Neural progenitor cell (in vitro differentiated cells): ENCODE measurements around the gene TAF11. TPM values are rescaled to one million over a fixed set of nuclear protein-coding genes. Genes with fewer than 3 reads are reported as not detected.

Source experiments
- DNase-seq: peaks from one replicate; pipeline ENCODE4 v3.0.0-alpha.2; 2016; ENCODE audit warnings: low spot score
- H2AFZ ChIP-seq: fragments of 200-600 bp; sonication (generic); replicated peaks from 2 replicates; pipeline ENCODE4 v1.6.1; 2016; ENCODE audit warnings: antibody characterized with exemption
- H3F3A ChIP-seq: fragments of 200-600 bp; sonication (generic); 2 replicates; pipeline ENCODE4 v1.6.1; 2016; ENCODE audit warnings: antibody characterized with exemption, low read depth
- H3K27ac ChIP-seq: fragments of 200-600 bp; sonication (generic); 2 replicates; pipeline ENCODE4 v1.5.1; 2016; ENCODE audit warnings: mild to moderate bottlenecking
- H3K27me3 ChIP-seq: fragments of 200-600 bp; sonication (generic); 2 replicates; pipeline ENCODE4 v1.6.1; 2016; ENCODE audit warnings: mild to moderate bottlenecking, moderate library complexity
- H3K36me3 ChIP-seq: fragments of 200-600 bp; sonication (generic); 2 replicates; pipeline ENCODE4 v1.5.1; 2016
- H3K4me1 ChIP-seq: fragments of 200-600 bp; sonication (generic); 2 replicates; pipeline ENCODE4 v1.6.1; 2016; ENCODE audit warnings: mixed run types
- H3K4me2 ChIP-seq: fragments of 200-600 bp; sonication (generic); 2 replicates; pipeline ENCODE4 v1.6.1; 2016
- H3K4me3 ChIP-seq: fragments of 200-600 bp; sonication (generic); 2 replicates; pipeline ENCODE4 v1.5.1; 2016
- H3K79me2 ChIP-seq: fragments of 200-600 bp; sonication (generic); 2 replicates; pipeline ENCODE4 v1.6.1; 2016; ENCODE audit warnings: low read depth
- H3K9ac ChIP-seq: fragments of 200-600 bp; sonication (generic); 2 replicates; pipeline ENCODE4 v1.6.1; 2016
- H3K9me3 ChIP-seq: fragments of 200-600 bp; sonication (generic); 2 replicates; pipeline ENCODE4 v1.5.1; 2016; ENCODE audit warnings: low read depth
- H4K20me1 ChIP-seq: fragments of 200-600 bp; sonication (generic); 2 replicates; pipeline ENCODE4 v1.6.1; 2016; ENCODE audit warnings: low read depth
- H3K27ac Mint-ChIP-seq: 3 replicates; pipeline ENCODE4 v1.8.0; 2021; ENCODE audit warnings: mixed read lengths
- H3K27me3 Mint-ChIP-seq: 2 replicates; pipeline ENCODE4 v1.8.0; 2022; ENCODE audit warnings: low read depth, mild to moderate bottlenecking, inconsistent platforms, moderate library complexity, mixed read lengths; ENCODE audit not compliant: insufficient read depth
- H3K36me3 Mint-ChIP-seq: 3 replicates; pipeline ENCODE4 v1.8.0; 2021; ENCODE audit warnings: mixed read lengths
- H3K4me1 Mint-ChIP-seq: 3 replicates; pipeline ENCODE4 v1.8.0; 2021; ENCODE audit warnings: mixed read lengths
- H3K4me3 Mint-ChIP-seq: 3 replicates; pipeline ENCODE4 v1.8.0; 2021; ENCODE audit warnings: mild to moderate bottlenecking, moderate library complexity, mixed read lengths
- H3K9me3 Mint-ChIP-seq: 3 replicates; pipeline ENCODE4 v1.8.0; 2020; ENCODE audit warnings: mixed read lengths
- CTCF ChIP-seq: fragments of 200-600 bp; sonication (generic); IDR thresholded peaks from 2 replicates; pipeline ENCODE4 v1.5.1; 2017; ENCODE audit warnings: antibody characterized with exemption, mild to moderate bottlenecking
- EZH2 ChIP-seq: fragments of 200-600 bp; sonication (generic); IDR thresholded peaks from 2 replicates; pipeline ENCODE4 v1.6.1; 2017; ENCODE audit warnings: antibody characterized with exemption, mild to moderate bottlenecking, moderate library complexity
- EZH2phosphoT487 ChIP-seq: fragments of 200-600 bp; sonication (generic); IDR thresholded peaks from 2 replicates; pipeline ENCODE4 v1.6.1; 2017; ENCODE audit warnings: antibody characterized with exemption
- total RNA-seq: library from RNA; depleted of rRNA; stranded (reverse); fragments of >200 nt; gene quantifications from 2 replicates; pipeline ENCODE4 v1.2.3, GENCODE V29; 2015; ENCODE audit warnings: low replicate concordance

TAF11 gene
- total RNA-seq, 1 donor from 2014 or later, result 75.0 TPM

GRCh38 chr6:34908194-34908593, 20.4 kb upstream of the TAF11 start:
- peaks cover 3% of the 10 kb centered on the region for H3K36me3 Mint-ChIP-seq
- no peak overlapping the region for H3K9ac ChIP-seq
- H3K27ac ChIP-seq, result no peak overlapping the region
- H3F3A ChIP-seq, result peaks cover 12% of the 10 kb centered on the region
- H3K9me3 ChIP-seq, result no peaks in the 10 kb centered on the region
- H3K4me1 Mint-ChIP-seq, result peaks cover 11% of the 10 kb centered on the region
- peaks cover 39% of the 10 kb centered on the region for H4K20me1 ChIP-seq
- no peaks in the 10 kb centered on the region for H3K36me3 ChIP-seq
- peaks cover 2% of the 10 kb centered on the region for H3K27me3 Mint-ChIP-seq
- DNase-seq, result no peak
- no peaks in the 10 kb centered on the region for H3K27me3 ChIP-seq
- H3K4me3 ChIP-seq, result no peak overlapping the region
- TF ChIP-seq EZH2 (no peak), CTCF (no peak), EZH2phosphoT487 (no peak)
- H3K79me2 ChIP-seq, result peaks cover 77% of the 10 kb centered on the region
- H3K9me3 Mint-ChIP-seq, result no peaks in the 10 kb centered on the region
- H2AFZ ChIP-seq, result no peak overlapping the region
- H3K4me3 Mint-ChIP-seq, result no peak overlapping the region
- H3K4me2 ChIP-seq, result no peak overlapping the region
- peaks cover 13% of the 10 kb centered on the region for H3K4me1 ChIP-seq
- no peak overlapping the region for H3K27ac Mint-ChIP-seq

- H4K20me1 ChIP-seq, result peaks cover 37% of the 10 kb centered on the region
- no peak overlapping the region for H3K4me3 ChIP-seq
- H3K36me3 ChIP-seq, result no peaks in the 10 kb centered on the region
- H3K9me3 ChIP-seq, result no peaks in the 10 kb centered on the region
- no peak overlapping the region for H3K27ac ChIP-seq
- Mint-ChIP-seq H3K9me3 (no peaks in the 10 kb centered on the region), H3K4me1 (peaks cover 11% of the 10 kb centered on the region), H3K36me3 (peaks cover 3% of the 10 kb centered on the region), H3K27me3 (peaks cover 2% of the 10 kb centered on the region), H3K4me3 (no peak overlapping the region), H3K27ac (no peak overlapping the region)
- H3K79me2 ChIP-seq, result peaks cover 67% of the 10 kb centered on the region
- peaks cover 11% of the 10 kb centered on the region for H3K4me1 ChIP-seq
- DNase-seq, result no peak
- H3K27me3 ChIP-seq, result no peaks in the 10 kb centered on the region
- H3K4me2 ChIP-seq, result no peak overlapping the region
- H3K9ac ChIP-seq, result no peak overlapping the region
- H3F3A ChIP-seq, result peaks cover 12% of the 10 kb centered on the region
- H2AFZ ChIP-seq, result no peak overlapping the region
- TF ChIP-seq EZH2phosphoT487 (no peak), CTCF (no peak), EZH2 (no peak)
Measured at GRCh38 chr6:34906826-34907225, 19.0 kb upstream of the TAF11 start.

DNA sequence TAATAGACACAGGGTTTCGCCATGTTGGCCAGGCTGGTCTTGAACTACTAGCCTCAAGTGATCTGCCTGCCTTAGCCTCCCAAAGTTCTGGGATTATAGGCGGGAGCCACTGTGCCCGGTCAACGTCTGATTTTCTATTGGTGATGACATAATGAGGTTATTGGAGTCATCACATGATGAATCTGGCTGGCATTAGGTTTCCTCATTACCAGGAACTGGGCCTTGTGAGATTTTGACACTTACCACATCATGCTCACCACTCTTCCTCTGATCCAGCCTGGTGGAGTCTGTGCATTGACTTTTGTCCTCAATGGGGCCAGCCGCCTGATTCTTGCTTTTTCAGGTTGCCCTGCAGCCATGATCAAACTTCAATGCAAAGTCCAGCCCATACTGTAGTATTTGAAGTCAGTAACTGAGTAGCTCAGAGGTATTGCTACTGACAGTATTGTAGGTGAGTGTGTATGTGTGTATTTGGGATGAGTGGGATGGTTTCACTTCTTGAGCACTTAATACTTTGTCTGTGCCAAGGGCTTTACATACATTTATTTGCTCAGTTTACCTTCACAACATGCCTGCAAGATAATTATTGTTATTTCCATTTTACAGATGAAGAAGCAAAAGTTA, 17.3 kb upstream of the TAF11 start:
- Mint-ChIP-seq H3K4me1 (no peaks in the 10 kb centered on the region), H3K36me3 (peaks cover 3% of the 10 kb centered on the region), H3K27me3 (peaks cover 2% of the 10 kb centered on the region), H3K27ac (no peak overlapping the region), H3K9me3 (no peaks in the 10 kb centered on the region), H3K4me3 (no peak overlapping the region)
- H4K20me1 ChIP-seq, result peaks cover 29% of the 10 kb centered on the region
- no peak overlapping the region for H2AFZ ChIP-seq
- TF ChIP-seq EZH2 (no peak), CTCF (no peak), EZH2phosphoT487 (no peak)
- no peaks in the 10 kb centered on the region for H3K36me3 ChIP-seq
- H3K4me2 ChIP-seq, result no peak overlapping the region
- no peaks in the 10 kb centered on the region for H3K4me1 ChIP-seq
- H3K79me2 ChIP-seq, result peaks cover 65% of the 10 kb centered on the region
- no peaks in the 10 kb centered on the region for H3F3A ChIP-seq
- no peak overlapping the region for H3K4me3 ChIP-seq
- H3K27me3 ChIP-seq, result no peaks in the 10 kb centered on the region
- H3K9me3 ChIP-seq, result no peaks in the 10 kb centered on the region
- no peak overlapping the region for H3K9ac ChIP-seq
- no peak for DNase-seq
- H3K27ac ChIP-seq, result no peak overlapping the region
